Measurements from ENCODE around the gene TMEM255A.

TMEM255A gene

GRCh38 chrX:120281021-120281624, 30.1 kb downstream of the TMEM255A start:
- no peak for DNase-seq (ENCODE audit: low read depth, low spot score)
- TF ChIP-seq CTCF (IDR thresholded peaks at IDR 0.05; ENCODE audit: insufficient read depth, low read length, missing control alignments) = no peak
- CTCF ChIA-PET = interaction anchor here (0.7 kb wide), 1 partner anchor 28 kb away, joined by 3 read pairs; no protein-coding TSS in a partner anchor
- H3K4me3 ChIP-seq (ENCODE audit: low read depth, low read length) = no peak overlapping the region
- POLR2A ChIA-PET = no interaction called here

GRCh38 chrX:120274958-120275357, 36.3 kb downstream of the TMEM255A start:
- H3K4me3 ChIP-seq (ENCODE audit: low read depth, low read length) = no peak overlapping the region
- no peak for DNase-seq (ENCODE audit: low read depth, low spot score)
- no peak for TF ChIP-seq CTCF (IDR thresholded peaks at IDR 0.05; ENCODE audit: insufficient read depth, low read length, missing control alignments)
- CTCF ChIA-PET = no interaction called here
- POLR2A ChIA-PET = no interaction called here

- H3K4me3 ChIP-seq (ENCODE audit: low read depth, low read length) = no peak overlapping the region
- TF ChIP-seq CTCF (IDR thresholded peaks at IDR 0.05; ENCODE audit: insufficient read depth, low read length, missing control alignments) = no peak
- DNase-seq (ENCODE audit: low read depth, low spot score) = no peak
- POLR2A ChIA-PET = no interaction called here
- CTCF ChIA-PET = no interaction called here
These were observed 37.1 kb downstream of the TMEM255A start for GRCh38 chrX:120274145-120274544.

- CTCF ChIA-PET = no interaction called here
- POLR2A ChIA-PET = no interaction called here
- TF ChIP-seq CTCF (IDR thresholded peaks at IDR 0.05; ENCODE audit: insufficient read depth, low read length, missing control alignments) = no peak
- DNase-seq (ENCODE audit: low read depth, low spot score) = no peak
- no peak overlapping the region for H3K4me3 ChIP-seq (ENCODE audit: low read depth, low read length)
These were observed 40.0 kb downstream of the TMEM255A start for GRCh38 chrX:120271218-120271617.

- no peak overlapping the region for H3K4me3 ChIP-seq (ENCODE audit: low read depth, low read length)
- DNase-seq (ENCODE audit: low read depth, low spot score) = no peak
- ChIA-PET POLR2A (no interaction called here), CTCF (no interaction called here)
- no peak for TF ChIP-seq CTCF (IDR thresholded peaks at IDR 0.05; ENCODE audit: insufficient read depth, low read length, missing control alignments)
These were observed 40.7 kb downstream of the TMEM255A start for GRCh38 chrX:120270567-120270966.

- POLR2A ChIA-PET = no interaction called here
- TF ChIP-seq CTCF (IDR thresholded peaks at IDR 0.05; ENCODE audit: insufficient read depth, low read length, missing control alignments) = no peak
- H3K4me3 ChIP-seq (ENCODE audit: low read depth, low read length) = no peak overlapping the region
- no peak for DNase-seq (ENCODE audit: low read depth, low spot score)
- CTCF ChIA-PET = no interaction called here
These were observed 41.8 kb downstream of the TMEM255A start for GRCh38 chrX:120269373-120270035.
